Fibroblast of lung (primary cell): ENCODE data around the gene C9orf72. TPM values are rescaled to one million over a fixed set of nuclear protein-coding genes. Genes with fewer than 3 reads are reported as not detected.

Source experiments
- DNase-seq, 2 donors: peaks; one replicate each; pipeline versions ENCODE4 v3.0.0 to v3.0.0-alpha.2; 2010; ENCODE audit warnings: low read depth in 2 of 2
- H2AFZ ChIP-seq: 2 replicates; pipeline ENCODE4 v1.5.1; 2012; ENCODE audit warnings: low read length, control low read depth, inconsistent platforms
- H3K27ac ChIP-seq: 2 replicates; pipeline ENCODE4 v1.5.1; 2011; ENCODE audit warnings: low read length, control low read depth; ENCODE audit not compliant: insufficient read depth
- H3K27me3 ChIP-seq: 2 replicates; pipeline ENCODE4 v1.5.1; 2011; ENCODE audit warnings: mild to moderate bottlenecking, low read length; ENCODE audit not compliant: control insufficient read depth, insufficient read depth
- H3K36me3 ChIP-seq: 2 replicates; pipeline ENCODE4 v1.5.1; 2011; ENCODE audit warnings: low read length; ENCODE audit not compliant: control insufficient read depth, insufficient read depth
- H3K4me1 ChIP-seq: 2 replicates; pipeline ENCODE4 v1.5.1; 2011; ENCODE audit warnings: low read length; ENCODE audit not compliant: control insufficient read depth, insufficient read depth; ENCODE audit errors: extremely low read depth
- H3K4me2 ChIP-seq: 2 replicates; pipeline ENCODE4 v1.5.1; 2011; ENCODE audit warnings: low read length, control low read depth; ENCODE audit not compliant: insufficient read depth; ENCODE audit errors: extremely low read depth
- H3K4me3 ChIP-seq, 4 experiments: fragments of 200-600 bp in 1 of 4; sonication (generic) in 1 of 4; replicated peaks in 1 of 4; 2 replicates each; pipeline ENCODE4 v1.5.1; 2011 to 2016; ENCODE audit warnings: low read length in 4 of 4, low read depth in 3 of 4, mild to moderate bottlenecking in 3 of 4, control low read depth in 2 of 4, inconsistent platforms in 1 of 4, mixed read lengths in 1 of 4; ENCODE audit not compliant: insufficient read depth in 1 of 4; ENCODE audit errors: control extremely low read depth in 1 of 4
- H3K79me2 ChIP-seq: 2 replicates; pipeline ENCODE4 v1.5.1; 2012; ENCODE audit warnings: mild to moderate bottlenecking, low read length, inconsistent platforms; ENCODE audit not compliant: control insufficient read depth, insufficient read depth
- H3K9ac ChIP-seq: 2 replicates; pipeline ENCODE4 v1.5.1; 2011; ENCODE audit warnings: mild to moderate bottlenecking, low read length, control low read depth; ENCODE audit not compliant: insufficient read depth
- H3K9me3 ChIP-seq: 2 replicates; pipeline ENCODE4 v1.5.1; 2012; ENCODE audit warnings: low read depth, low read length; ENCODE audit not compliant: control insufficient read depth, insufficient read depth
- H4K20me1 ChIP-seq: 2 replicates; pipeline ENCODE4 v1.5.1; 2011; ENCODE audit warnings: low read length; ENCODE audit not compliant: control insufficient read depth, insufficient read depth; ENCODE audit errors: extremely low read depth
- CTCF ChIP-seq, 2 donors: IDR thresholded peaks in 1 of 2; conservative IDR thresholded peaks in 1 of 2; 1 replicate in 1 of 2; 2 replicates in 1 of 2; pipeline ENCODE4 v1.5.1; 2011 to 2012; ENCODE audit warnings: low read length in 2 of 2, control low read depth in 1 of 2, inconsistent platforms in 1 of 2, low read depth in 1 of 2, mild to moderate bottlenecking in 1 of 2
- EZH2 ChIP-seq: IDR thresholded peaks from 2 replicates; pipeline ENCODE4 v1.5.1; 2012; ENCODE audit warnings: low read length, control low read depth, mild to moderate bottlenecking; ENCODE audit errors: missing control alignments
- polyA plus RNA-seq, 2 donors: library from polyadenylated mRNA; depleted of rRNA in 1 of 2; stranded (reverse) in 1 of 2; unstranded in 1 of 2; fragments of >200 nt; gene quantifications; 2 replicates each; pipeline ENCODE4 v1.2.1, GENCODE V29; 2011 to 2012; ENCODE audit warnings: missing spikeins in 1 of 2
- total RNA-seq: library from RNA; depleted of rRNA; stranded (reverse); fragments of >200 nt; gene quantifications from 2 replicates; pipeline ENCODE4 v1.2.1, GENCODE V29; 2014

Gene C9orf72
- total and polyA plus RNA-seq, 2 donors (not counting 1 experiment from before 2014, with no cell fraction given), result 3.6 to 4.5 TPM

- H3K27me3 ChIP-seq, result no peaks in the 10 kb centered on the region
- peak overlapping the region; percentile 55 for H3K4me2 ChIP-seq
- no peaks in the 10 kb centered on the region for H3K4me1 ChIP-seq
- peak overlapping the region; percentile 75 for H2AFZ ChIP-seq
- no peaks in the 10 kb centered on the region for H3K36me3 ChIP-seq
- no peaks in the 10 kb centered on the region for H3K9me3 ChIP-seq
- DNase-seq, result peak; percentile 100
- peak overlapping the region; percentile 43 to 76 (median 58) for H3K4me3 ChIP-seq
- peak overlapping the region; percentile 68 for H3K9ac ChIP-seq
- TF ChIP-seq CTCF (conservative IDR thresholded peaks at IDR 0.05 in 1 of 2, IDR thresholded peaks at IDR 0.05 in 1 of 2; ENCODE audit: low read depth in 1 of 2, low read length in 2 of 2), result no peak
- TF ChIP-seq EZH2, result no peak
- H3K27ac ChIP-seq, result peak overlapping the region; percentile 82
- H3K79me2 ChIP-seq, result no peaks in the 10 kb centered on the region
- H4K20me1 ChIP-seq, result no peaks in the 10 kb centered on the region
These were observed 631 bp upstream of the C9orf72 start for GRCh38 chr9:27573634-27574590.

GRCh38 chr9:27572566-27572917 lies 739 bp downstream of the C9orf72 start:
- H3K27ac ChIP-seq, result peak overlapping the region; percentile 82
- H3K4me2 ChIP-seq, result peak overlapping the region; percentile 92
- no peaks in the 10 kb centered on the region for H3K36me3 ChIP-seq
- H3K9ac ChIP-seq, result peak overlapping the region; percentile 85
- H3K79me2 ChIP-seq, result no peaks in the 10 kb centered on the region
- H3K27me3 ChIP-seq, result no peaks in the 10 kb centered on the region
- TF ChIP-seq EZH2, result no peak
- no peak for TF ChIP-seq CTCF (conservative IDR thresholded peaks at IDR 0.05 in 1 of 2, IDR thresholded peaks at IDR 0.05 in 1 of 2; ENCODE audit: low read depth in 1 of 2, low read length in 2 of 2)
- H3K4me3 ChIP-seq, result peak overlapping the region; percentile 61 to 78 (median 71)
- no peaks in the 10 kb centered on the region for H3K9me3 ChIP-seq
- peak; percentile 39 to 44 for DNase-seq
- peak overlapping the region; percentile 78 for H2AFZ ChIP-seq
- no peaks in the 10 kb centered on the region for H4K20me1 ChIP-seq
- no peaks in the 10 kb centered on the region for H3K4me1 ChIP-seq

GRCh38 chr9:27572061-27572460 lies 1.2 kb downstream of the C9orf72 start:
- Histone ChIP-seq H2AFZ (no peak overlapping the region), H3K27ac (peak overlapping the region; percentile 82), H4K20me1 (no peaks in the 10 kb centered on the region), H3K9ac (no peak overlapping the region), H3K4me2 (peak overlapping the region; percentile 13), H3K4me3 (peak overlapping the region in 2 of 4 experiments; percentile 61 to 76), H3K36me3 (no peaks in the 10 kb centered on the region), H3K27me3 (no peaks in the 10 kb centered on the region), H3K4me1 (no peaks in the 10 kb centered on the region), H3K9me3 (no peaks in the 10 kb centered on the region), H3K79me2 (no peaks in the 10 kb centered on the region)
- TF ChIP-seq CTCF (conservative IDR thresholded peaks at IDR 0.05 in 1 of 2, IDR thresholded peaks at IDR 0.05 in 1 of 2; ENCODE audit: low read depth in 1 of 2, low read length in 2 of 2), result no peak
- TF ChIP-seq EZH2, result no peak
- DNase-seq, result no peak
